Activated T-cell treated with anti-CD3 and anti-CD28 coated beads, Interleukin-2, amount 50 U/mL, for 72 hours (primary cell): ENCODE results near the gene SUSD5. TPM values are rescaled to one million over a fixed set of nuclear protein-coding genes. Genes with fewer than 3 reads are reported as not detected.
A peak's percentile ranks its signal among the peaks of the same experiment; 100 is the strongest.

Experiments used
- ATAC-seq, 2 donors: fragments of 150-1000 bp; cut with Tn5 transposase; replicated peaks in 1 of 2; 2 replicates each; pipeline ENCODE4 v1.10.0; 2021; ENCODE audit warnings: moderate library complexity in 2 of 2, mild to moderate bottlenecking in 1 of 2
- DNase-seq, 2 donors: peaks; one replicate each; pipeline ENCODE4 v3.0.0; 2021 to 2022; ENCODE audit warnings: mixed read lengths in 1 of 2
- H3K27ac Mint-ChIP-seq: one replicate; pipeline ENCODE4 v1.8.0; 2022; ENCODE audit warnings: mild to moderate bottlenecking, moderate library complexity, mixed read lengths
- H3K27me3 Mint-ChIP-seq: one replicate; pipeline ENCODE4 v1.8.0; 2022; ENCODE audit warnings: low read depth, mixed read lengths
- H3K36me3 Mint-ChIP-seq, 2 donors: one replicate each; pipeline ENCODE4 v1.8.0; 2022; ENCODE audit warnings: mixed read lengths in 2 of 2, mild to moderate bottlenecking in 1 of 2; ENCODE audit not compliant: insufficient read depth in 2 of 2
- H3K4me1 Mint-ChIP-seq: one replicate; pipeline ENCODE4 v1.8.0; 2022; ENCODE audit warnings: low read depth, mixed read lengths
- H3K4me3 Mint-ChIP-seq, 2 donors: one replicate each; pipeline ENCODE4 v1.8.0; 2022; ENCODE audit warnings: mild to moderate bottlenecking in 2 of 2, mixed read lengths in 2 of 2, moderate library complexity in 2 of 2
- H3K9me3 Mint-ChIP-seq, 2 donors: one replicate each; pipeline ENCODE4 v1.8.0; 2022; ENCODE audit warnings: mixed read lengths in 2 of 2
- total RNA-seq, 2 donors: library from RNA; stranded (reverse); gene quantifications; one replicate each; pipeline ENCODE4 v1.2.3, GENCODE V29; 2022

SUSD5 gene
- total RNA-seq, 2 donors from 2014 or later = not detected

DNA sequence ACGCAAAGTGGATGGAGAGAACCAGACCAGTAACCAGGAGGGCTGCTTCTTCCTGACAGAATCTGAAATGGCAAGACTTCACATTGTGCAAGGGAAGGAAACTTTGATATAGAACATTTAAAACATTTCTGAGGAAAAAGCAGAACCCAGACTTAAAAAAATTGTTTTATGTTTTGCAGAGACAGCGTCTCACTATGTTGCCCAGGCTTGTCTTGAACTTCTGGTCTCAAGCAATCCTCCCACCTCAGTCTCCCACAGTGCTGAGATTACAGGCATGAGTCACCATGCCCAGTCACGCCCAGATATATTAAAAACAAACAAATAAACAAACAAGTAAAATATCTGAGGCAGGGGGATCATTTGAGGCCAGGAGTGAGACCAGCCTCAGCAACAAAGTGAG lies 58.6 kb downstream of the SUSD5 start:
- no peaks in the 10 kb centered on the region for H3K9me3 Mint-ChIP-seq
- no peaks in the 10 kb centered on the region for H3K36me3 Mint-ChIP-seq
- H3K4me3 Mint-ChIP-seq = no peak overlapping the region
- H3K27me3 Mint-ChIP-seq = peaks cover 32% of the 10 kb centered on the region
- no peak for DNase-seq
- H3K27ac Mint-ChIP-seq = no peak overlapping the region
- no peaks in the 10 kb centered on the region for H3K4me1 Mint-ChIP-seq
- no peak for ATAC-seq

DNA sequence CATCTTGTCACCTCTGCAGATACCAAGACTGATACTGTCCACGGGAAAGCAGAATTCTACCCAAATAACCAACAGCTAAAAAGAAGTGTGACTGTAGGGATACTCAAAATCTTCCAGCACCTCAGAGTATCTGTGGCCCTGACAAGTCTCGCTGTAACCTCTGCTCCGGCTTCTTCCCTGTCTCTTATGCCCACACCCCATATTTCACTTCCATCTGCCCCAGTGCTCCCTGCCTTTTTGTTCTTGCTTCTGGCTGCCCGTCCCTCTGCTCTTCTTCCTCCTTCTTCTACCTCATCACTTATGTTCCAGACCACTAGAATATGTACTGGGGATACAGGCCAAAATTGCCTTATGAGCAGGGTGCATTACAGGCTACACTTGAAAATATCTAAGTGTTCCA lies 59.4 kb downstream of the SUSD5 start:
- ATAC-seq = no peak
- no peaks in the 10 kb centered on the region for H3K36me3 Mint-ChIP-seq
- H3K4me3 Mint-ChIP-seq = no peak overlapping the region
- H3K27ac Mint-ChIP-seq = no peak overlapping the region
- no peaks in the 10 kb centered on the region for H3K9me3 Mint-ChIP-seq
- H3K27me3 Mint-ChIP-seq = peaks cover 32% of the 10 kb centered on the region
- no peaks in the 10 kb centered on the region for H3K4me1 Mint-ChIP-seq
- DNase-seq = no peak

DNA sequence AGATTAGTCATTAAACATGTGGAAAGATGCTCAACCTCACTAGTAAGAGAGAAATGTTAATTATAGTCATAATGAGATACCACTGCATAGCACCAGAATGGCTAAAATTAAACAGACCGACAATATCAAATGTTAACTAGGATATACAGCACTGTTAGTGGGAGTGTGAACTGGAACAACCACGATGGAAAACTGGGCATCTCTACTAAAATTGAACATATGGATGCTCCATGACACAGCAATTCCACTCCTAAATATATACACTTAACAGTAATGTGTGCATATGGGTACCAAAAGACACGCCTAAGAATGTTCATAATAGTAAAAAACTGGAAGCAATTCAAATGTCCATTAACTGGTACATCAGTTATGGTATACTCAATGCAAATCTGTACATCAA lies 63.3 kb downstream of the SUSD5 start:
- H3K4me3 Mint-ChIP-seq = no peak overlapping the region
- peaks cover 47% of the 10 kb centered on the region for H3K27me3 Mint-ChIP-seq
- ATAC-seq = no peak
- no peak for DNase-seq
- no peaks in the 10 kb centered on the region for H3K4me1 Mint-ChIP-seq
- no peaks in the 10 kb centered on the region for H3K36me3 Mint-ChIP-seq
- no peaks in the 10 kb centered on the region for H3K9me3 Mint-ChIP-seq
- no peak overlapping the region for H3K27ac Mint-ChIP-seq

DNA sequence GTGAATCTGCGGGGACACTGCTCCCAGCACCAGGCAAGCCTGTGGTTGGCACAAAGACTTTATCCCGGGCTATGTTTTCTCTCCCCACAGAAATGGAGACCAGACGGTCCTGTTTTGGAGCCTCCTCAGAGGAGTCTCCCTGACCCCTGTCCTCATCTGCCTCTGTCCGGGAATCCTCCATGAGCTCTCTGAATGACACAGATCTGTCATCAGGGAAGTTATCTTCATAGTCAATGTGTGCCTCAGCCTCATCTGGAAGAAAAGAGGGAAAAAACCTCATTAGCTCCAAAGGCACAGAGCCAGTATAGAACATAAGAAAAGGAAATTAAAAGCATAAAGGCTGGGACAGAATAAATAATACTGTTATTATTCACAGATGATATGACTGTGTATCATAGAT lies 64.8 kb downstream of the SUSD5 start:
- H3K27me3 Mint-ChIP-seq = peaks cover 33% of the 10 kb centered on the region
- H3K36me3 Mint-ChIP-seq = no peaks in the 10 kb centered on the region
- ATAC-seq = no peak
- no peak overlapping the region for H3K27ac Mint-ChIP-seq
- H3K4me1 Mint-ChIP-seq = no peaks in the 10 kb centered on the region
- DNase-seq = no peak
- no peaks in the 10 kb centered on the region for H3K9me3 Mint-ChIP-seq
- no peak overlapping the region for H3K4me3 Mint-ChIP-seq

DNA sequence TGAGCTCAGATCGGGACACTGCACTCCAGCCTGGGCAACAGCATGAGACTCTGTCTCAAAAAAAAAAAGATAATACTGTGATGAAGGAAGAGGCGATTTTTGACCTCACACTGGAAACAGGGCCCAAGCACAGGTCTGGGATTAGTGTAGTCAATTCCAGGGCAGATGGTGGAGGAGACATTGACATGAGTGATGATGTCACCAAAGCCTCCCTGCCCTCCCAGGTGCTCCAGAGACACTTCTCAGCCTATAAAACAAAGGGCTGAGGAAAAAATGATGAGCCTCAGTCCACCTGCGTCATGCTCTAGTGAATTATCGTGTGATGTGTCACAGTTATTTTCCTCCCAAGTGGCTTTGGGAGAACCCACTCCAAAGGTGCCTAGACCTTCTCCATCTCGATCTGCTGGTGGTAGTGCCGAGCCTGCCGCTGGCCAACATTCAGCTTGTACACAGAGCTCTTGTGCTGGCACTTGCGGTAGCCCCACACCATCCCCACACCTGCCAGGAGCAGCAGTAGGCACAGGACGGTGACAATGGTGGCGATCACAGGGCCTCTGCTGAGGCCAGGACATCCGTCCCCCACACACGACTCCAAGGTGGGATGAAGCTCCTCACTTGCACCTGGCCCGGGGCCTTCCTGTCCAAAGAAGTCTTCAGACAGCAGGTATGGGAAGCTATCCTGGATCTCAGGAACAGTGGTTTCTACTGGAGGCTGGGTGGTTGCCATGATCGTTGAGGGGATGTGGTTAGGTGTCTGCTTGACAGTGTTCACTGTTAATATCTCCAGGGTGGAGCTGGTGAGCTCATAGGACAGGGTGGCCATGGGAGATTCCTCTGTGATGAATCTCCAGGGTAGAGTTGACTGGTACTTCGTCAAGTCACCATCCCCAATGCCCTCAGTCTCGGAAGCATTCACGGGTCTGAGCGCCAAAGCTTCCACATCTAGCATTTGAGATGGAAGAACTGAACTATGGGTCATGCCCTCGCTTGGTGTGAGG lies 65.9 kb downstream of the SUSD5 start:
- no peaks in the 10 kb centered on the region for H3K9me3 Mint-ChIP-seq
- no peak overlapping the region for H3K4me3 Mint-ChIP-seq
- DNase-seq = no peak
- H3K27ac Mint-ChIP-seq = no peak overlapping the region
- H3K27me3 Mint-ChIP-seq = peaks cover 25% of the 10 kb centered on the region
- H3K4me1 Mint-ChIP-seq = no peaks in the 10 kb centered on the region
- no peak for ATAC-seq
- H3K36me3 Mint-ChIP-seq = no peaks in the 10 kb centered on the region

DNA sequence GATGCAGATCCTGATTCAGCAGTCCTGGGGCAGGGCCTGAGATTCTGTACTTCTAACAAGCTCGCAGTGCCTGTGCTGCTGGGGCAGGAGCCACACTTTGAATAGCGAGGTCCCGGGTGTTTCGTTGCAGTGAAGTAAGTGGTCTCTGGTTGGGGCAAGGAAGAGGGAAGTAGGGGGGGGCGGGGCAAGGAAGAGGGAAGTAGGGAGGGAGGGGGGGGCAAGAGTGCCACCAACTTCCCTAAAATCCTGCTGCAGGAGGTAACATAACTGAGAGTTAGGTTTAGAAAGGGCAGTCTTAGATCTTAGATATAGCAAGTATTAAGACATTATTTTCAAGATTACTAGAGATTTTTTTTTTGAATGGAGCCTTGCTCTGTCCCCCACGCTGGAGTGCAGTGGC lies 69.3 kb downstream of the SUSD5 start:
- Mint-ChIP-seq H3K27me3 (peaks cover 25% of the 10 kb centered on the region), H3K4me3 (no peak overlapping the region), H3K9me3 (no peaks in the 10 kb centered on the region), H3K4me1 (no peaks in the 10 kb centered on the region), H3K27ac (no peak overlapping the region), H3K36me3 (no peaks in the 10 kb centered on the region)
- ATAC-seq (no peak), DNase-seq (no peak)

DNA sequence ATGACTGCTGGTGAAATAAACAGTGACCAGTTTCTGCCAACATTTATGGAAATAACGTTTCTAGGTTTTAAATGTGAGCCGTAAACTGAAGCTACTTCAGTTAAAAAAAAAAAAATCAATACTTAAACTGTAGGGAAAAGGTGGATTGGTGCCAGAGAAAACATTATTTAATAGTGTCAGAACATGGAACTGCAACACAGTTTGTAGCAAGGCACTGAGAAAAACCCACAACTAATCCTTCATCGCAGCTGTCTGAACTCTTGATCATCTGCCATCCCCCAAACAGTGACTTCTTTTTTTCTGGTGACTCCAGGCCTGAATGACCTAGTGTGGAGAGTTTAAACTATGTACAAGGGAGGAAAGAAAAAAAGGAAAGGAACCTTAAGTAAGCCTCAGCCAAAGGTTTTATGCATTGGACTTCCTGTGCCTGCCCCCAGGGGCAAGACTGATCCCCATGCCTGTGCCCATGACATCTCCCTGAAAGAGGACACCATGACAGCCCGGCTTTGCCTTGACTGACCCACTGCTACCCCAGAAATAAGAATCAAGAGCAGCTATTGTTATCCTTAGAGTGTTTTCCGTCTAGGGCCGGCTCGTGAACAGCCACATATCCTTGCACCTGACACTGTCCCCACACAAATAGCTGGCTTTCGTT lies 71.7 kb downstream of the SUSD5 start:
- no peak for ATAC-seq
- H3K27me3 Mint-ChIP-seq = peaks cover 10% of the 10 kb centered on the region
- no peak overlapping the region for H3K4me3 Mint-ChIP-seq
- DNase-seq = no peak
- H3K27ac Mint-ChIP-seq = no peak overlapping the region
- peaks cover 0 to 2% of the 10 kb centered on the region in 2 donors for H3K36me3 Mint-ChIP-seq
- no peaks in the 10 kb centered on the region for H3K4me1 Mint-ChIP-seq
- no peaks in the 10 kb centered on the region for H3K9me3 Mint-ChIP-seq

DNA sequence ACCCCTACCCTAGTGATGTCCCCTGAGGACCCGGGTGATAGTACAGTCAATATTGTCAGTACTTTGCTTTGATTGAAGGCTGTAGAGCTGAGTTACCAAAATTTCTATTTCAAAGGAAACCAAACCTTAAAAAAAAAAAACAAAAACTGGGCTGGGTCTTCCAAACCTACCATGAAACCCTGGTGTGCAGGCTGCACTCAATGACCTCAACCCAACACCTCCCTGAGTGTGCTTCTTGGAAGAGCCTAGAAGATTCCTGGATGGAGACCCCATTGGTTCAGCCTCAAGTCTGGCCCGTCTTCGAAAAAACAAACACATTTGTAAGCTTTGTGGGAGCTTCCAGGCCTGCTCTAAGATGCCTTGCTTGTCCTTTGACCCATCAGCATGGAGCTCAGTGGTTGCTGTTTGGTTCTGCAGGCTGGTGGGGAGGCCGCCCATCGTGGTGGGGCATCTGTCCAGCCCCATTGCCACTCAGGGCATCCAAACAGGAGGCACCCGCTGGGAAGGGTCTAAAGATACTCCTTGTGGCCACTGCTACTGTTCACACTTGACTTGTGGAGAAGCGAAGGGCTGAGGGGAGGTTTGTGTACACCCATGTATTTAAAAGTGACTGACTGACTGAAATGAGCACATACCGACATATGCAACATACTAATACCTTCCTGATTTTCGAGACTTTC lies 72.6 kb downstream of the SUSD5 start:
- H3K4me3 Mint-ChIP-seq = no peak overlapping the region
- H3K27me3 Mint-ChIP-seq = peaks cover under 1% of the 10 kb centered on the region
- ATAC-seq (no peak), DNase-seq (no peak)
- no peak overlapping the region for H3K27ac Mint-ChIP-seq
- H3K36me3 Mint-ChIP-seq = peaks cover 0 to 2% of the 10 kb centered on the region in 2 donors
- no peaks in the 10 kb centered on the region for H3K4me1 Mint-ChIP-seq
- no peaks in the 10 kb centered on the region for H3K9me3 Mint-ChIP-seq

DNA sequence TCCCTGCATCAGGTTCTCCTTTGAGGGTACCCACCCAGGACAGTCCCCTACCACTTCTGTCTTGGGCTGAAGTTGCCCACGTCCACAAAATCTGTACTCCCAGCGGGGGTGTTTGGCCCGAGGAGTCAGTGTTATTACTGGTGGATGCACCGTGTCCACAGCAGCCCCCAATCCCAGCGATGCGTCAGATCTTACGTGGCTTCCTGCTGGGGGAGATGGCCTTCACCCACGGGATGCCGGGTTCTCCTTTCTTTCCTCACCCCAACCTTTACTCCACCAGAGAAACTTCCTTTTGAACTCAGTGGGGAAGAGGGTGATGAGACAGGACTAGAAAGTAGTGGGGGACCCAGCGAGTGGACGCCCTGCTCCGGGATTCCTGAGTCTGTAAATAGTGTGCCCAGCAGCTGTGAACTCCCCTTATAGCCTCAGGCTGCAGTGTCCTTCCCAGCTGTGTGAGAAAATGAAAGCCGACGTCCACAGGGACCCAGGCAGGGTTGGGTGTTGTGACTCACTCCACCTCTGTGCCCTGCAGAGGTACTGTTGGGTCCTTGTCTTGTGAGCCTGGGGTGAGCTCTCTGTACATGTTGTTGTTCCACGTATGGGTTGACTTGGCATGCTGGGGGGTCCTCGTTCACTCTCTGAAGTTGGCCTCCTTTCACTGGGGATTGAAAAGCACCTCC lies 73.2 kb downstream of the SUSD5 start:
- Mint-ChIP-seq H3K27me3 (no peaks in the 10 kb centered on the region), H3K36me3 (peaks cover 0 to 2% of the 10 kb centered on the region in 2 donors), H3K9me3 (no peaks in the 10 kb centered on the region), H3K27ac (no peak overlapping the region), H3K4me1 (no peaks in the 10 kb centered on the region), H3K4me3 (no peak overlapping the region)
- DNase-seq (no peak), ATAC-seq (no peak)

DNA sequence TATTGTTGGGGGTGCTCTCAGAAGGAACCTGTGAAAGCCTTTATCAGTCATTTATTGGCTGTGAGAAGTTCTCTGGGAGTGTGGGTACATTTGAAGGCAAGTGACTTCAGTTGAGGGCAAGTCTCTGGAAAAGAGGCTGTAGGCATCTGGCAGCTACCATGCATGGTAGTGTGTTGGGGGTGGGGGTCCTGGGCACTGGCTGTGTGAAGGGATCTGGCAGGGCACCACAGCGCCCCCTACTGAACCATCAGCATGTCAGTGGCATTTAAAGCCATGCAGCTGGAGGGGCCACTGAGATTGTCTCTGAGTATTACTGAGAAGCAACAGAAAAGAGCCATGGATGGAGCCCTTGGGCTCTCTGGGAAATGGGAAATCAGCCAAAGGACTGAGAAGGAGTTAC lies 74.2 kb downstream of the SUSD5 start:
- ATAC-seq (no peak), DNase-seq (peak; percentile 22 to 39)
- Mint-ChIP-seq H3K27me3 (no peaks in the 10 kb centered on the region), H3K9me3 (no peaks in the 10 kb centered on the region), H3K4me3 (no peak overlapping the region), H3K36me3 (peaks cover 0 to 2% of the 10 kb centered on the region in 2 donors), H3K4me1 (no peaks in the 10 kb centered on the region), H3K27ac (no peak overlapping the region)

DNA sequence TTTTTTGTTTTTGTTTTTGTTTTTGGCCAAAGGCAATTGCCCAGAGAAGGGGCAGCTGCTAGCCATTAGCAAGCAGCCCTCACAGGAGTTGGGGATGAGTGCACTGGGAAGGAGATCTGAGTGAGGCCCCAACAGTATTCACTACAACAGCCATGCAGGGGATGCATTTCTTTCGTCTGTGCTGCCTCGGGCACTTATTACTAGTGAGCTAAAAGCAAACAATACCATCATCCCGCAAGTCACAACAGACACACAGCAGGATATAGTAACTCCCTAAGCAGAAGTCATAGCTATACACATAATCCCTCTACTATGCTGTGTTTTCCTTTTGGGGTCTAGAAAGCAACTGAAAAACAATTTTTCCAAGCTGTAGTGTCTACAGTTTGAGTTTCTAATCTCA lies 77.6 kb downstream of the SUSD5 start:
- no peak overlapping the region for H3K4me3 Mint-ChIP-seq
- DNase-seq = no peak
- H3K9me3 Mint-ChIP-seq = no peaks in the 10 kb centered on the region
- H3K36me3 Mint-ChIP-seq = peaks cover 0 to 2% of the 10 kb centered on the region in 2 donors
- no peaks in the 10 kb centered on the region for H3K4me1 Mint-ChIP-seq
- H3K27ac Mint-ChIP-seq = no peak overlapping the region
- no peak for ATAC-seq
- H3K27me3 Mint-ChIP-seq = no peaks in the 10 kb centered on the region

DNA sequence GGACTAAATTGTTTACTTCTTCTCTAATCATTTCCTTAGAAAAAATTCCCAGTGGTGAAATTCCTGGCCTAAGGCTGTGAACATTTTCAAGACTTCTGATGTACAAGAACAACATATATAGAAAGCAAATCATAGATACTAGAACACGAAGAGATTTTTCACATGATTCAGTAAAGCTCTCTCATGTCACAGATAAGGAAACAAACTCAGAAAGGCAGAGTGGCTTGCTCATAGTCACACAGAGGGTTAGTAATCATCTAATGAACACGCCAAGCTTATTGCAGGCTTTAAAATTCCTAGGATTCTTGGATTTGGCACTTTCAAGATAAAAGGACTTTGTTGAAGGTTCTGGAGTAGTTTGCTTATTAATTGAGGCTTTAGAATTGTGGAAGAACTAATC lies 78.6 kb downstream of the SUSD5 start:
- no peak overlapping the region for H3K4me3 Mint-ChIP-seq

More for the DNA sequence above, 78.6 kb downstream of the SUSD5 start:
- Mint-ChIP-seq H3K36me3 (peaks cover 0 to 2% of the 10 kb centered on the region in 2 donors), H3K27ac (no peak overlapping the region), H3K9me3 (no peaks in the 10 kb centered on the region), H3K4me1 (no peaks in the 10 kb centered on the region), H3K27me3 (no peaks in the 10 kb centered on the region)
- DNase-seq = no peak
- no peak for ATAC-seq
